GM23338 (cell line): ENCODE results near the gene TRIB2. TPM values are rescaled to one million over a fixed set of nuclear protein-coding genes. Genes with fewer than 3 reads are reported as not detected.

Experiments used
- ATAC-seq: fragments of 200-7000 bp; cut with Tn5 transposase; 3 replicates; pipeline ENCODE4 v1.9.1; 2020
- DNase-seq: peaks from one replicate; pipeline ENCODE4 v3.0.0-alpha.2; 2015; ENCODE audit warnings: low spot score
- H2AFZ ChIP-seq: fragments of 200-600 bp; sonication (generic); 2 replicates; pipeline ENCODE4 v1.8.0; 2016; ENCODE audit warnings: antibody characterized with exemption, mild to moderate bottlenecking, moderate library complexity
- H3F3A ChIP-seq: fragments of 200-600 bp; sonication (generic); replicated peaks from 2 replicates; pipeline ENCODE4 v1.8.0; 2017; ENCODE audit warnings: antibody characterized with exemption, mixed run types, low read depth
- H3K27ac ChIP-seq: fragments of 200-600 bp; sonication (generic); 2 replicates; pipeline ENCODE4 v1.6.1; 2016; ENCODE audit warnings: low read depth
- H3K27me3 ChIP-seq: fragments of 200-600 bp; sonication (generic); 2 replicates; pipeline ENCODE4 v1.8.0; 2016; ENCODE audit warnings: mild to moderate bottlenecking, mixed run types, moderate library complexity; ENCODE audit not compliant: insufficient read depth
- H3K36me3 ChIP-seq: fragments of 200-600 bp; sonication (generic); 2 replicates; pipeline ENCODE4 v1.8.0; 2016; ENCODE audit warnings: mild to moderate bottlenecking; ENCODE audit not compliant: insufficient read depth
- H3K4me1 ChIP-seq: fragments of 200-600 bp; sonication (generic); 2 replicates; pipeline ENCODE4 v1.8.0; 2016; ENCODE audit warnings: mild to moderate bottlenecking, moderate library complexity; ENCODE audit not compliant: insufficient read depth
- H3K4me2 ChIP-seq: fragments of 200-600 bp; sonication (generic); 2 replicates; pipeline ENCODE4 v1.7.1; 2017; ENCODE audit warnings: mixed run types
- H3K4me3 ChIP-seq: fragments of 200-600 bp; sonication (generic); 2 replicates; pipeline ENCODE4 v1.6.1; 2016; ENCODE audit warnings: mixed run types
- H3K79me2 ChIP-seq: fragments of 200-600 bp; sonication (generic); replicated peaks from 2 replicates; pipeline ENCODE4 v1.8.0; 2017; ENCODE audit warnings: mild to moderate bottlenecking; ENCODE audit not compliant: insufficient read depth
- H3K9me2 ChIP-seq: fragments of 200-600 bp; sonication (generic); 2 replicates; pipeline ENCODE4 v1.8.0; 2017; ENCODE audit not compliant: insufficient read depth
- H4K20me1 ChIP-seq: fragments of 200-600 bp; sonication (generic); replicated peaks from 2 replicates; pipeline ENCODE4 v1.8.0; 2017; ENCODE audit warnings: mild to moderate bottlenecking; ENCODE audit not compliant: insufficient read depth
- H3K27ac Mint-ChIP-seq: 2 replicates; pipeline ENCODE4 v1.8.0; 2020; ENCODE audit warnings: inconsistent platforms, mild to moderate bottlenecking, moderate library complexity, mixed read lengths
- H3K27me3 Mint-ChIP-seq: 3 replicates; pipeline ENCODE4 v1.8.0; 2022; ENCODE audit warnings: low read depth, mild to moderate bottlenecking, moderate library complexity, mixed read lengths, inconsistent platforms; ENCODE audit not compliant: insufficient read depth, poor library complexity
- H3K36me3 Mint-ChIP-seq: 3 replicates; pipeline ENCODE4 v1.8.0; 2021; ENCODE audit warnings: low read depth, mild to moderate bottlenecking, inconsistent platforms, moderate library complexity, mixed read lengths
- H3K4me1 Mint-ChIP-seq: 3 replicates; pipeline ENCODE4 v1.8.0; 2020; ENCODE audit warnings: mild to moderate bottlenecking, inconsistent platforms, mixed read lengths
- H3K4me3 Mint-ChIP-seq: 3 replicates; pipeline ENCODE4 v1.8.0; 2021; ENCODE audit warnings: moderate library complexity, mild to moderate bottlenecking, inconsistent platforms, mixed read lengths
- H3K9me3 Mint-ChIP-seq: 3 replicates; pipeline ENCODE4 v1.8.0; 2020; ENCODE audit warnings: moderate library complexity, mild to moderate bottlenecking, inconsistent platforms, mixed read lengths
- CREB1 ChIP-seq: fragments of 250-450 bp; sonication (Bioruptor Pico); IDR thresholded peaks from 2 replicates; pipeline ENCODE4 v1.5.0; 2020; ENCODE audit warnings: low read depth, mild to moderate bottlenecking, moderate library complexity
- CTCF ChIP-seq, 2 experiments: fragments of 200-600 bp in 1 of 2; sonication (generic) in 1 of 2; conservative IDR thresholded peaks; 2 replicates each; pipeline versions ENCODE4 v1.5.1 to v1.6.1; 2016 to 2017; ENCODE audit warnings: antibody characterized with exemption in 2 of 2, low read depth in 2 of 2, mild to moderate bottlenecking in 2 of 2, moderate library complexity in 1 of 2
- ETS1 ChIP-seq: IDR thresholded peaks from 2 replicates; pipeline ENCODE4 v1.6.1; 2016; ENCODE audit warnings: antibody characterized with exemption
- EZH2 ChIP-seq: fragments of 200-600 bp; sonication (generic); IDR thresholded peaks from one replicate; pipeline ENCODE4 v1.8.0; 2017; ENCODE audit warnings: antibody characterized with exemption, mild to moderate bottlenecking, low read depth; ENCODE audit not compliant: unreplicated experiment
- EZH2phosphoT487 ChIP-seq: fragments of 200-600 bp; sonication (generic); IDR thresholded peaks from one replicate; pipeline ENCODE4 v1.8.1; 2018; ENCODE audit warnings: antibody characterized with exemption; ENCODE audit not compliant: unreplicated experiment
- JUNB ChIP-seq: IDR thresholded peaks from one replicate; pipeline ENCODE4 v1.6.1; 2016; ENCODE audit warnings: antibody characterized with exemption; ENCODE audit not compliant: unreplicated experiment
- NANOG ChIP-seq: IDR thresholded peaks from 2 replicates; pipeline ENCODE4 v1.6.1; 2016; ENCODE audit warnings: antibody characterized with exemption, borderline replicate concordance
- POLR2AphosphoS5 ChIP-seq: IDR thresholded peaks from 2 replicates; pipeline ENCODE4 v1.6.1; 2016; ENCODE audit warnings: antibody characterized with exemption, low read depth
- REST ChIP-seq: IDR thresholded peaks from one replicate; pipeline ENCODE4 v1.6.1; 2018; ENCODE audit warnings: antibody characterized with exemption; ENCODE audit not compliant: unreplicated experiment
- STAT1 ChIP-seq: IDR thresholded peaks from one replicate; pipeline ENCODE4 v1.6.1; 2016; ENCODE audit warnings: antibody characterized with exemption; ENCODE audit not compliant: unreplicated experiment
- ZNF114 ChIP-seq: fragments of 250-450 bp; sonication (Bioruptor Pico); IDR thresholded peaks from 2 replicates; pipeline ENCODE4 v1.5.0; 2020; ENCODE audit warnings: mild to moderate bottlenecking, moderate library complexity
- ZNF331 ChIP-seq: fragments of 250-450 bp; sonication (Bioruptor Pico); IDR thresholded peaks from 2 replicates; pipeline ENCODE4 v1.5.0; 2020; ENCODE audit warnings: low read depth, mild to moderate bottlenecking, moderate library complexity
- ZNF462 ChIP-seq: fragments of 250-450 bp; sonication (Bioruptor Pico); IDR thresholded peaks from 2 replicates; pipeline ENCODE4 v1.5.0; 2020; ENCODE audit warnings: mild to moderate bottlenecking, moderate library complexity
- polyA plus RNA-seq: library from polyadenylated mRNA; unstranded; fragments of >200 nt; fragmentation: Nextera tagmentation; extraction: Ambion mirVana; gene quantifications from 2 replicates; pipeline ENCODE4 v1.2.1, GENCODE V29; 2016
- total RNA-seq: library from RNA; depleted of rRNA; stranded (reverse); fragments of >200 nt; shearing (Covaris generic); gene quantifications from 2 replicates; pipeline ENCODE4 v1.2.3, GENCODE V29; 2014

Gene TRIB2
- total and polyA plus RNA-seq, 2 experiments from 2014 or later = 40.3 to 109 TPM

- Histone ChIP-seq H3K4me1 (peaks cover 7% of the 10 kb centered on the region), H4K20me1 (no peaks in the 10 kb centered on the region), H3F3A (no peaks in the 10 kb centered on the region), H3K4me2 (no peak overlapping the region), H2AFZ (no peak overlapping the region), H3K4me3 (no peak overlapping the region), H3K9me2 (0 out of 2 replicates have a peak, but pooled peaks cover 7% of the 10 kb centered on the region), H3K79me2 (no peaks in the 10 kb centered on the region), H3K27ac (no peak overlapping the region), H3K27me3 (no peaks in the 10 kb centered on the region), H3K36me3 (no peaks in the 10 kb centered on the region)
- Mint-ChIP-seq H3K4me1 (peaks cover 12% of the 10 kb centered on the region; the same call in 2 of the 3 replicates), H3K9me3 (no peaks in the 10 kb centered on the region), H3K27ac (no peak overlapping the region), H3K27me3 (peaks cover 4% of the 10 kb centered on the region), H3K36me3 (no peaks in the 10 kb centered on the region), H3K4me3 (no peak overlapping the region)
- ATAC-seq (no peak), DNase-seq (no peak)
- TF ChIP-seq CTCF (conservative IDR thresholded peaks at IDR 0.05; ENCODE audit: low read depth in 2 of 2) = no peak
- TF ChIP-seq ETS1 = no peak
- no peak for TF ChIP-seq ZNF331
- TF ChIP-seq ZNF114 (CRISPR knock-in tag) = no peak
- no peak for TF ChIP-seq EZH2
- TF ChIP-seq POLR2AphosphoS5 = no peak
- no peak for TF ChIP-seq CREB1
- no peak for TF ChIP-seq JUNB
- no peak for TF ChIP-seq REST
- no peak for TF ChIP-seq NANOG
- TF ChIP-seq ZNF462 (CRISPR knock-in tag) = no peak
- no peak for TF ChIP-seq STAT1
- no peak for TF ChIP-seq EZH2phosphoT487
Measured at GRCh38 chr2:12761104-12761503, 44.4 kb downstream of the TRIB2 start.
